SW 1271 (cell line): ENCODE measurements around the gene SLC22A15.
A peak's percentile ranks its signal among the peaks of the same experiment; 100 is the strongest.
"Not testable (repeated sequence)": the region's sequence is repeated elsewhere in the genome, so short reads cannot be mapped to it uniquely, and the experiment has no call there.

Experiments used
- DNase-seq, 2 experiments: peaks; one replicate each; lab custom pipeline; 2025; lab: John Stamatoyannopoulos, UW

Gene SLC22A15

DNA sequence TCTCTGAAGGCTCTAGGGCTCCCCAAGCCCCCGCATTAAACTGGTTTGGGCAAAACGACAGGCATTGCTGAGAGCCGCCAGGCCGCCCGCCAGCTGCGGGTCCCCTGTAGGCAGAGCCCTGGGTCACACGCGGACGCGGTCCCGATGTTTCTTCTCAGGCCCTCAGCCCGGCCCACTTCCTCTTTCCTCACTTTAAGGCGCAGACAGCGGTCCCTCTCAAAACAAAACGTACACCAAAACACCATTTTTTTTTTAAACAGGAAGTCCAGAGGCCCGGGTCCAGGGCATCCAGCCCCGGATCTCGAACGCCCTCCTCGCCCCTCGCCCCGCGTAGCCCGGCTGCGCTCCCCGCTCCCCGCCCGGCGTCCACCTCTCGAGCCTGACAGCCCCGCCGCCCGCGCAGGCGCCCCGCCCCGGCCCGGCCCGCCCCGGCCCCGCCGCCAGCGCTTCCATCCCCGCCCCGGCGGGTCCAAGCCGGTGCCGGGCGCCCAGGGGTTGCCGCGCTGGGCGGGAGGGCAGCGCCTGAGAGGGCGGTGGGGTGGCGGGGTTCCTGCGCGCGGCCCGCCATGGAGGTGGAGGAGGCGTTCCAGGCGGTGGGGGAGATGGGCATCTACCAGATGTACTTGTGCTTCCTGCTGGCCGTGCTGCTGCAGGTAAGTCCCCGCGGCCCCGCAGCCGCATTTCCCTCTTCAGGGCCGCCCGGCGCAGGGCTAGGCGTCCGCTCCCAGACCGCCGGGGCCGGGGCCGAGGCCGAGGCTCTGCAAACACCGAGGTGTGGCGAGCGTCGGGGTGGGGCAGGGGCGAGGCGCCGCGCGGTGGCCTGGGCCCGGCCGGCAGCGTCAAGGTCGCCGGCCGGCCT is at the start of gene SLC22A15:
SLC22A15 (plus strand) TSS at position 452 of the 859 bp plus-strand sequence; CDS start at position 567, 115 bp downstream.
- DNase-seq = peak in 1 of 2 experiments; percentile 54

DNA sequence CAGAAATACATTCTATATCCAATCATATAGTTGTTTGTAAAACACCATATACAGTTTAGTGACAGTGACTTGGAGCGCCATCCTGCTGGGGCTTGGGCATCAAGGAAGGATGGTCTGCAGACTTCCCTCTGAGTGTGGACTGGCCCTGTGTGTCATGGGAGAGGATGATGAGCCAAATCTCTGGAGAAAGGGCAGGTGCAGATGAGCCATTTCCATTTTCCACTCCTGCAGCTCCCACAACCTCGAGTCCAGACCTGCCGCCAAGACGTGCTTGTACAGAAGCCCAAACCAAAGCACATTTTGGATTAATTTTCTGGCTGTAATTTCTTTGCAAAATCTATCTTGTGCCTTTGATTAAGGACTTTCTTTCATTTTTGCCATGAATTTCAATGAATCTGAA is 48.3 kb upstream of the SLC22A15 start:
- DNase-seq = no peak

DNA sequence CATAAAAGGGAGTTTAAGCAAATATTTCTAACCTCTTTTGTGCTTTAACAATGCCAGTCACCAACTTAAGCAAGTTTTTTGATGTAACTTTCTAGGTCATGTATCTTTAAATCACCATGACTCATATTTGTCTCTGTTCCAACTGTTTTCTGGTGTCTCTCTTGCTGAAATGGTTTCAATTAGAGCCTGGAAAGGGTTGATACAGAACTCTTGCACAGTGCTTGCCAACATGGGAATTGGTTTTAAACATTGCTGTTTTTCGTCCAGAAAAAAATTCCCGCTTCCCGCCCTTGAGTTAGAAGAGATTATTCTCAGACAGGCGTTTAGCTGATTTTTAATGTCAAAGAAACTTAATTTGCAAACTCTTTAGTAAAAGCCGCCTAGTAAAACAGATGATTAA is 46.4 kb upstream of the SLC22A15 start:
- no peak for DNase-seq

DNA sequence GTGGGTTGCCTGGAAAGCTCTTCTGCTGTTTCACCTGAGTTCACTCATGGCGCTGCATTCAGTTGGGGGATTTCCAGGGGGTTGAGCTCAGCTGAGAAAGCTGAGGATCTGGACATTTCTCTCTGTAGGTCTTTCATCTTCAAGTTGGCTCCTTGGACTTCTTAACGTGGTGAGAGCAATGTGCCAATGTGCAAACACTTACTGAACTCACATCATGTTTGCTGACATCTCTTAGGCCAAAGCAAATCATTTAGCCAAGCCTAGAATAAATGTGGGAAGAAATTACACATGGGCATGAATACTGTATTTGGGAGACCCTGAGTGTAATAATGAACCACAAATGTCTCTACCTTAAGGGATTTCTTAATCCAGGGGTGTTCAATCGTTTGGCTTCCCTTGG is 42.7 kb upstream of the SLC22A15 start:
- DNase-seq = no peak

DNA sequence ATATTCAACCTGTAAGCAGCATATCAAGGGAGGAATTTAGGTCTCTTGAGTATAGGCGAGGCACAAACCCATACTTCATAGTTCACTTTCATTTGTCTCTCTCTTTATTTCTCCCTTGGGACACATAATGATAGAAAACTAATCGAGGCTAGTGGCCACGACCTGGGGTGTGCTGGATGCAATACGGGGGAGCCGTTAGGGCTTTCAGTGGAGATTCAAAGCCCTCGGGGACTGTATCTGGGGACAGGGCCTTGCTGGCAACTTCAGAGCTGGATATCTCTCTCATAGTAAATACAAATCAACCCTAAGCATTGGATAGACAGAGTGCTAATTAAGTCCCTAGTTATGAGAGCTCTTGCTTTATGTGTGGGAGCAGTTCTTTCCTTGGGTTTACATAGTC is 36.9 kb upstream of the SLC22A15 start:
- no peak for DNase-seq

DNA sequence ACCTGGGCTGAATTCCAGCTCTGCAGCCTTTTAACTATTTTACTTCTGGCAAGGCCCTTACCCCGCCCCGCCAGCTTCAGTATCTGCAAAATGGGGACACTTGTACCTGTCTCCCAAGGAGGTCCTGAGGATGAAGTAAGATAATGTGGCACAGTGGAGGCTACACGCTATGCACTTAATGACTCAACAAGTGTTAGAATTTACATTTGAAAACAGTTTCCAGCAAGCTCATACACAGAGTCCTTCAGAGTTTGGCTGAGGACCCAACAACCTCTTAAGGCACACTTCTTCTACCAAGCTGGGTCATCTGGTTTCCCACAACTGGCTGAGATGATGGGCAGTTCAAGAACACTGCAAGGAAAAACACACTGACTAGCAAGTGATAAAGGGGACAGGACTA is 30.2 kb upstream of the SLC22A15 start:
- DNase-seq = no peak

DNA sequence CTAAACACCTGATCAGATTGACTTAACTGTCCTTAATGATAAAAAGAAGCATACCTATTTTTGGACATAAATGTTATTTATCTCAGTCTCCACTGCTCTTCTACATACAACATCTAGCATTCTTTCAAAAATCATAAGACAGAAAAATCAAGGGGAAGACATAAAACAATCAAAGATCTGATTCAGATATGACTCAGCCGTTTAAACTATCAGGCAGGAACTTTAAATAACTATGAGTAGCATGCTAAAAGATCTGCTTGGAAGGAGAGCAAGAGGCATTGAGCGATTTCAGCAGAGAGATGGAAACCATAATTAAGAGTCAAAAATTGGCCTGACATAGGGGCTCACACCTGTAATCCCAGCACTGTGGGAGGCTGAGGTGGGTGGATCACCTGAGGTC is 27.2 kb upstream of the SLC22A15 start:
- DNase-seq = no peak

DNA sequence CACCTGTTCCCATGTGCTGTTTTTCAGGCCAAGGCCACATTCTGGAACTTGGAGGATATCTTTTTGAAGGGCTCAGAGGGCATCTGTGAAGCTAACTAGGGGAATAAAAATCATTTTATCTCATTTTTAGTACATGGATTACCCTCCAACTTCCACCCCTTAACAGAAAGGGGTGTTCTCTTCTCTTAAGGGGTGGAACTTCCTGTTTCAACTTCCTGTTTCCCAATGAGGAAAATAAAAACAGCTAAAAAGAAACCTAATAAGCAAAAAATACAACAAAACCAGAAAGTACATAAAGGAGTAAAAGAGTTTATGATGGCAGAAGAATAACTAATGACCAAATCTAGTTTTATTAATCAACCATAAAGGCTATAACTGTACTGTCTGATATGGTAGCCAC is 24.8 kb upstream of the SLC22A15 start:
- no peak for DNase-seq

DNA sequence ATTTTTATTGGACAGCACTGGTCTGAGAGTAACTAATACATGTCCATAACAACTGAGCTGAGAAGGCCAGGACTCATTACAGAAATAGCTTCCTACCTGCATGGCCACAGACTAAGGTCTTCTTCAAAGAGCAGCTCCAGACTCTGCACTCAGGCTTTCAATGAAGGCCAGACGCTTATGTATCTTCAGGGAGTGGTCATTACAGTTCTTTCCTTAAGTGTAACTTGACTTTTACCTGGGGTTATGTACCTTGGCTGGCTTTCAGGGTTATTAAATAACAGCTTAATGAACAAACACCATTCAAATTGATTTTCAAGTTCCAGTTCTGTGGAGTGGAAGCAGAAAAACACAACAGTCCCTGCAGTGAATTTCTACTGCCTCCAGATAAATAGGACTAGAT is 23.8 kb upstream of the SLC22A15 start:
- DNase-seq = no peak

DNA sequence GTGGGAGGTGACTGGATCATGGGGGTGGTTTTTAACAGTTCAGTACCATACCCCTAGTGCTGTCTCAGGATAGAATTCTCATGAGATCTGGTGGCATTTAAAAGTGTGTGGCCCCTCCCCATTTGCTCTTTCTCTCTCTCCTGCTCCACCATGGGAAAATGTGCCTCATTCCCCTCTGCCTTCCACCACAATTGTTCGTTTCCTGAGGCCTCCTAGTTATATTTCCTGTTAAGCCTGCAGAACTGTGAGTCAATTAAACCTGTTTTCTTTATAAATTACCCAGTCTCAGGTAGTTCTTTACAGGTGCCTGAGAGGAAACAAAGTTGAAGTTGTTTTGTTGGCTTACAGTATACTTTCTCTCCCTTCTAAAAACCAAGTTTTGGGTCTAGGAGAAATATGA is 23.1 kb upstream of the SLC22A15 start:
- DNase-seq = no peak

DNA sequence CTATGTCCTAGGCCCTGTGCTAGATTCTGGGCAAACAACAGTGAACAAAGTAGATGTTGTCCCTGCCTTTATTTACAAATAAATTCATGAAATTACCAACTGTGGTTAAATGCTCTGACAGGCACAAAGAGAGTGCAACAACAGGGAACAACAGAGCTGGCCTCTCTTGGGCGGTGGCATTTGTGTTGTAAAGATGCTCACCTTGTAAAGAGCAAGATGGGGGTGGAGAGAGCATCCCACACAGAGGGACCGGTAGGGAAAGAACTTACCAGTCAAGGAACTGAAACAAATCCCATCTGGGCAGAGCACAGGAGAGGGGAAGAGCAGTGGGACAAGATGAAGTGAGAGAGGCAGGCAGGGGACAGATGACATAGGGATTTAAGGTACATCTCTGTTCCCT is 21.6 kb upstream of the SLC22A15 start:
- DNase-seq = no peak

DNA sequence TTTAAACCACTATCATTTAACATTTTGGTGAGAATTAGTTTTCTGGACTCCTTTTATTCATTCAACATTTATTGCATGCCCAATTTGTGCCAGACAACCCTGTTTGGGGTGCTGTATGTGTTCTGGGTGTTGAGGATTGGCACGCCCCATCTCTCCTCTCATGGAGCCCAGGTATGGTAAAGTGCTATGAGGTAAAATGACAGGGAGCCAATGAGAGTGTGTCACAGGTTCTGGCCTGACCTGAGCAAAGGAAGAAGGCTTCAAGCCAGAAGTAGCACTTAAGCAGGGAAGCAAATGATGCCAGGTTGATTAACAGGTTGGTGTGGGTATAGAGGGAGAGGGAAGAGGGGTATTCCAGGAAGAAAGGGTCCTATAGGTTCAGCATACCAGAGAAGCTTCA is 21.1 kb upstream of the SLC22A15 start:
- no peak for DNase-seq

DNA sequence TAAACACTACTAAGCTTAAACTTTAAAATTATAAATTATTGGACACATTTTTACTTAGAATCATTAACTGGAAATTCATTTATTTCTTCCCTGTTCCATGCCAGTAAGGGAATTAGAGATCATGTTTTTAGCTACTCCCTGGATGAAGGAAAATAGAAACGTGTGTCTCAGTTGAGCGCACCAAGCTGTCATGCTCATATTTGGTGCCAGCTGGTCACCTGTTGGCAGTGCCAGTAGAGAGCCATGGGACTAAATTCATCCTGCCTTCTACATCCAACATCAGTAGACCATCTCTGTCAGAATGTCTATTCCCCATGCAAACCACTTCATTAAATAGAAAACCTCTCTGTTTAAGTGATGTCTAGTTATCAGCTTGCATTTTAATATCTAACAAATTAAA is 17.4 kb upstream of the SLC22A15 start:
- DNase-seq = no peak

DNA sequence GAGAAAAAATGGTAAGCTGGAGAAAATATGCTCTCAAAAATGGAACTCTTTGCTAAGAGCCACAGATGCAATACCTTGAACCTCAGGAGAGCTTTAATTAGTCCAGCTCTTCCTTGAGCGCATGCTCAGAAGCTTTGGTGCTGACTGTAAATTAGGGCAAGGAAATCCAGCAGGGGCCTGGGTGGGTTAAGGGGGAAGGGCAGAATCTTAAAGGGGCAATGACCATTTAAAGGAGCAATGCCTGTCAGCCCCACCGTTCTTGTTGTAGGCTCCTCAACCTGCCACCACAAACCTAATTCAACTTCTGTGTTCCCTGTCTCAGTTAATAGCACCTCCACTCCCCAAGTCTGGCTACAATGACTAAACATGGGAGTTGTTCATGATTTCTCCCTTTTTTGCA is 6.8 kb upstream of the SLC22A15 start:
- no peak for DNase-seq

DNA sequence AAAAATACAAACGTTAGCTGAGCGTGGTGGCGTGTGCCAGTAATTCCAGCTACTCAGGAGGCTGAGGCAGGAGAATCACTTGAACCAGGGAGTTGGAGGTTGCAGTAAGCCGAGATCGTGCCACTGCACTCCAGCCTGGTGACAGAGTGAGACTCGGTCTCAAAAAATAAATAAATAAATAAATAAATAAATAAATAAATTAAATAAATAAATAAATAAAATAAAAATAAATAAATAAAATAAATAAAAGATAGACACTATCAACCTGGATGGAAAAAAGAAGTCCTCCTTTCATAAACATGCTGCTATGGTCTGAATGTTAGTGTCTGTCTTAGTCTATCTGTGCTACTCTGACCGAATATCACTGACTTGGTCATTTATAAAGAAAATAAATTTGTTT is 4.5 kb upstream of the SLC22A15 start:
- DNase-seq = not testable (repeated sequence)

DNA sequence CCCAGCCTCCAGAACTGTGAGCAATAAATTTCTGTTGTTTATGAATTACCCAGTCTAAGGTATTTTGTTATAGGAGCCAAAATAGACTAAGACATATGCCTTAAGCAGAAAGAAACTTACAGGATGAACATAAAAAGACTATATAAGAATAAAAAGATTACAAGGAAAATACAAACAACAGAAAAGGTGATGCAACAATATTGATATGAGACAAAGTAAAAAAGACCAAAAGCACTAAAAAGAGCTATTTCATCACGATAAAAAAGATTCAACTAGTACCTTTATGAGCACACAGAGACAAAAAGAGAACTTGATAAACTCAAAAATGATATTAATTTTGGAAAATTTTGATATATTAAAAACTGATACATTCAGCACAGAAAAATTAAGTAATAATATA is 3.2 kb upstream of the SLC22A15 start:
- no peak for DNase-seq

DNA sequence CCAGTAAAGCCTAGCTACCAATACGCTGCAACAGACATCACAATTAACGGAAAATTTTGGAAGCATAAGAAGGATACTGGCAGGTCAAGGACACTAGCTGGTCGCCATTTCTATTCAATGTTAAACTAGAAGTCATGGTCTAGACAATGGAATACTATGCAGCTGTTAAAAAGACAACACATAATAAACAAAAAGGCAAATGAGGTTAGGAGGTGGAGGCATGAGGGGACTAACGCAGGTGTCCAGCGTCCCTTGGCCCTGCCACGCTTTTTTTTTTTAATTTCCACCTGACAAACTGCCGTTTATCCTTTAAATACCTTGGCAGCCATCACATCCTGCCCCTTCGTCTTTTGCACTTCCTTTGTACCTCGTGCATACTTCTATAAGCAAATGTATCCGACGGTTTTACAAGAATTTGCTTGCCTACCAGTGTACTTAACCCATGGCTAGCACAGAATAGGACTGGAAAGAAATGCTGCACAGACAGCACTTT is 698 bp upstream of the SLC22A15 start:
- no peak for DNase-seq

DNA sequence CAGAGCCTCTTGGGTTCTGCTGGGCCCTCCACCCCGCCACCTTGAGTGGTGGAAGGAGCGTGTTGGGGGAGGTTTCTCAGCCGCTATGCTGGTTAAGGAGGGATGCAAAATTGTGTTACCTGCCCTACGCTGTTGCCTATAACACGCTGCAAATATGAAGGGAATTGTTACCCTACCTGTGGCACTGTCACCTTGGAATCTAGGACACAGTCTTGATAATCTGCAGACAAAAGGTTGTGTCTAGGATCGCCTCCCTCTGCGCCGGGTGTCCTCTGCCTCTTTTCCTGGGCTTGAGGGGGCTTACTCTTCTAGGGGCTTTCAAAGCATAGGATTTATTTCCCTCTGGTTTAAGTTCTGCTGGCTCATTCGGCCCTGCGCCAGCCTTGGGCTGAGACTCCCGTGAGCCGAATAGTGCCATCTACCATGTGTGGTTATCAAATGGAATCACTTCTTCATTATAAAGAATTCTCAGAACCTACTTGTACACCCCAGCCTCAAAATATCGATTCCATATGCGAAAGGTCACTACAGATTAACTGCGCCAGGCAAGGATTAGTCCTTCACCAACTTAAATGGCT is 697 bp downstream of the SLC22A15 start:
- DNase-seq = no peak

DNA sequence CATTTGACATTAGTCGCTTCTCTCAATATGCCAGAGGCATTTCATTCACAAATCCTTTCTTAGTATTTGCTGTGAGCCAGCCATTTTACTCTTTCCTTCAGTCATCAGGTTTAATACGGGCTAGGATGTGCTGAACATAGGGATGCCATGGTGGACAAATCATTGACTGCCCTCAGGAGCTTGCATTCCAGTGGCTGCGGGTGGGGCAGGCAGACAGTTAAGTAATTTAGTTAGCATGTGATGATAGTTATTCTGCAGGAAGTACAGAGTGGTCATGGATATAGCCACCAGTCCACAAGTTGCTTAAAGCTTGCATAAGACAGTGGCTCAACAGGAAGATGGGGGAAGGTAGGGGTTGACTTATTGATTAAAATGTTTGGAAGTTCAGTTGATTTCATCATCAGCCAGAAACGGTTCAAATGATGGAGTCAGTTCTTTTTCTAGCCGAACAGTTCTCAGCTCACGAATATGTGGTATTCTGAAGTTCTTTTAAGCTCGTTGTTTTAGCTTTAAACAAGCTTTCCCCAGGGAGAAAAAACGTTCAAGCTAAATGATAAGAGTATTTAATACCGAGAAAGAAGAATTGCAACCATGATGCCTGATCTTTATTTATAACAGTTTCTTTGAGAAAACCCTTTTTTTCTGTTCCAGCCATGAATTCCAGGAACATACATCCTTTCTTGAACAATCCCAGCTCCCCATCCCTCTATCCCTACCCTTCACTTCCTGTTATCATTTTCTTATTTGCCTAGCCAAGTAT is 1.4 kb downstream of the SLC22A15 start:
- DNase-seq = peak in 1 of 2 experiments; percentile 2

DNA sequence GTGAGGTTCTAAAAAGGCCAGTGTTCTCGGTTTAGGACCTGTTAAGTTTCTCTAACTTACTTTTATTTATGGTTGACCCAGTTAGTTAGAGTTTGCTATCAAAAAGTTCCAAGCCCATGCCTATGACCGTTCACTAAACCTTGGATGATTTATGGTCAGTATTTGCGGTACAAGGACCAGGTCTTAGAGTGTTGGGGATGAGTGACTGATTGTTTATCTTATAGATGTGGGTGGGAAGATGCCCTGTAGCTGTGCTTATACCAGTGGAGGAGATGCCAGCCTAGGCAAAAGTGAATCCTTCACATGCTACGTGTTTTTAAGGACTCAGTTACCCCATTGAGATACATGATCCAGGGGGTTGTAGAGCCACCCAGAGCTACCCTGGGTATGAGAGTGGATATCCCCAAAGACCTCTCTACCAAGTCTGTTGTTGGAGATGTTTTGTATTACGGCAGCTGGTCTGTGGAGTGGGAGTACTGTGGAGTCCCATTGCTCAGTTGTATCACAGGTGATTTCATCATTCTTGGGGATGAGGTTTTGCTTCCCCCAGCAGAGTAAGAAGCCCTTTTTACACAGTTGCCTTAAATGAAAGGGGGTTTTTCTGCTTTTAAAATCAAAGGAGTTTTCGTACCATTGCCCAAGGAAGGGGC is 2.1 kb downstream of the SLC22A15 start:
- no peak for DNase-seq

DNA sequence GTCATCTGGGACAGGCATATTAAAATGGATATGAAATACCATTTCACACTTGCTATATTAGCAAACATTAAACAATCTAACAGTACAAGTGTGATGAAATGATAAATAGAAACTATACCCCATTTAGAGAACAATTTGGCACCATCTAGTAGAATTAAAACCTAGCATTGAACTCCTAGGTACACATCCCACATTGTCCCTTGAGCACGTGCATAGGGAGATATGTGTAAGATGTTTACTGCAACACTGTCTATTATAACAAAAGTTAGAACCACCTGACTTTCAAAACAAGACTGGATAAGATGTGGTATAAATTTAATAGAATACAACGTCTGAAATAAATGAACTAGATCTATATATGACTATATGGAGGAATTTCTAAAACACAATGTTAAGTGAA is 3.8 kb downstream of the SLC22A15 start:
- no peak for DNase-seq
